ENCODE results near the gene SERTAD1.

DNA sequence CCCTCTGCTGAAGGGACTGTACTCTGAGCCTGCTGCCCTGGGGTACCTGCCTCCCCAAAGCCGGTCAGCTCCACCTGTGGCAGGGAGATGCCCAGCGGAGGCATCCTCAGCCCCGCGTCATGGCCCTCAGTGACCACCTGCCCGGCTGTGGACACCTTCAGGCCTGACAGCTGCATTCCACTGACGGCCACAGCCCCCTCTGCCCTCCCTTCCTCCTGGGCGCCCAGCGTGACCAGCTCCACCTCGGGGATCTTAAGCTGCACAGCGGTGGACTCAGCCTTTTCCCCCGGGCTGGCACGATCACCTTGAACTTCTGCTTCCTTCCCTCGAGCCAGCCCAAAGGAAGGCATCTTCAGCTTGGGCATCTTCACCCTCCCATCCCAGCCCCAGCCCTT is 31.0 kb downstream of the SERTAD1 start:
- no peak for TF ChIP-seq ASH2L (IDR thresholded peaks at IDR 0.05; ENCODE audit: low read length)
- no peak for TF ChIP-seq CEBPB (IDR thresholded peaks at IDR 0.05; ENCODE audit: low read depth, low read length)
- TF ChIP-seq GTF2F1 (IDR thresholded peaks at IDR 0.05; ENCODE audit: borderline replicate concordance, low read depth, low read length), result no peak
- no peak for TF ChIP-seq SP2 (IDR thresholded peaks at IDR 0.05; ENCODE audit: low read length)
